GM12878 (cell line): ENCODE results near the gene HPX. TPM values are rescaled to one million over a fixed set of nuclear protein-coding genes. Genes with fewer than 3 reads are reported as not detected.

ENCODE experiments used
- FOXK2 ChIP-seq: fragments of 450-650 bp; IDR thresholded peaks from 2 replicates; pipeline ENCODE4 v1.6.1; 2017; ENCODE audit warnings: mild to moderate bottlenecking, moderate library complexity
- IKZF1 ChIP-seq: fragments of 450-650 bp; conservative IDR thresholded peaks from 2 replicates; pipeline ENCODE4 v1.6.1; 2017; ENCODE audit warnings: antibody characterized with exemption, mild to moderate bottlenecking
- LARP7 ChIP-seq: fragments of 450-650 bp; IDR thresholded peaks from 2 replicates; pipeline ENCODE4 v1.6.1; 2017; ENCODE audit warnings: mild to moderate bottlenecking
- MEF2A ChIP-seq: IDR thresholded peaks from 2 replicates; pipeline ENCODE4 v1.6.1; 2011; ENCODE audit warnings: low read depth, mild to moderate bottlenecking, low read length, moderate library complexity; ENCODE audit not compliant: insufficient read depth
- NRF1 ChIP-seq: conservative IDR thresholded peaks from 2 replicates; pipeline ENCODE4 v1.6.1; 2011; ENCODE audit warnings: mild to moderate bottlenecking, low read depth, low read length, improper control_type of control experiment
- POLR2AphosphoS5 ChIP-seq: IDR thresholded peaks from 2 replicates; pipeline ENCODE4 v1.6.1; 2011; ENCODE audit warnings: mild to moderate bottlenecking, low read length, inconsistent platforms
- STAT1 ChIP-seq: fragments of 450-650 bp; conservative IDR thresholded peaks from 2 replicates; pipeline ENCODE4 v1.6.1; 2014; ENCODE audit warnings: antibody characterized with exemption, mild to moderate bottlenecking
- TCF7 ChIP-seq: IDR thresholded peaks from 2 replicates; pipeline ENCODE4 v1.6.1; 2014; ENCODE audit warnings: antibody characterized with exemption, borderline replicate concordance
- USF2 ChIP-seq: IDR thresholded peaks from 2 replicates; pipeline ENCODE4 v1.6.1; 2011; ENCODE audit warnings: low read depth, low read length, improper control_type of control experiment, borderline replicate concordance
- ZNF24 ChIP-seq: fragments of 450-650 bp; IDR thresholded peaks from 2 replicates; pipeline ENCODE4 v1.6.1; 2017; ENCODE audit warnings: antibody characterized with exemption, mild to moderate bottlenecking
- polyA plus RNA-seq, 11 experiments: library from polyadenylated mRNA; depleted of rRNA in 4 of 11; unstranded in 6 of 11; stranded (reverse) in 5 of 11; fragments of >200 nt; fragmentation: Nextera tagmentation in 4 of 11; fragmentation: Illumina TruSeq in 1 of 11; extraction: Ambion mirVana in 4 of 11; extraction: Trizol in 1 of 11; gene quantifications; 1 replicate in 1 of 11; 2 replicates in 10 of 11; pipeline versions ENCODE4 v1.2.1 to v1.2.3, GENCODE V29; 2011 to 2016; ENCODE audit warnings: inconsistent platforms in 2 of 11, missing spikeins in 2 of 11, low read depth in 1 of 11
- total RNA-seq, 4 experiments: library from RNA; depleted of rRNA in 3 of 4; stranded (reverse); fragments of >200 nt in 3 of 4; fragmentation: Illumina TruSeq in 1 of 4; extraction: Trizol in 1 of 4; gene quantifications; 2 replicates each; pipeline versions ENCODE4 v1.2.1 to v1.2.3, GENCODE V29; 2013 to 2021
- TF ChIP-seq, protein P1 (sequence below): fragments of 450-650 bp; IDR thresholded peaks from 2 replicates; pipeline ENCODE4 v1.6.1; 2017; ENCODE audit warnings: mild to moderate bottlenecking, low read depth, inconsistent platforms; ENCODE audit not compliant: poor library complexity, severe bottlenecking
- TF ChIP-seq, protein P2 (sequence below): fragments of 450-650 bp; IDR thresholded peaks from 2 replicates; pipeline ENCODE4 v1.6.1; 2017; ENCODE audit warnings: mild to moderate bottlenecking, moderate library complexity

The HPX gene
- total and polyA plus RNA-seq, 10 of the 15 experiments (the other 5 are each of a cell fraction or from before 2014, with no cell fraction given) = 0.08 to 1.7 (median 0.18) TPM; not detected in 1

DNA sequence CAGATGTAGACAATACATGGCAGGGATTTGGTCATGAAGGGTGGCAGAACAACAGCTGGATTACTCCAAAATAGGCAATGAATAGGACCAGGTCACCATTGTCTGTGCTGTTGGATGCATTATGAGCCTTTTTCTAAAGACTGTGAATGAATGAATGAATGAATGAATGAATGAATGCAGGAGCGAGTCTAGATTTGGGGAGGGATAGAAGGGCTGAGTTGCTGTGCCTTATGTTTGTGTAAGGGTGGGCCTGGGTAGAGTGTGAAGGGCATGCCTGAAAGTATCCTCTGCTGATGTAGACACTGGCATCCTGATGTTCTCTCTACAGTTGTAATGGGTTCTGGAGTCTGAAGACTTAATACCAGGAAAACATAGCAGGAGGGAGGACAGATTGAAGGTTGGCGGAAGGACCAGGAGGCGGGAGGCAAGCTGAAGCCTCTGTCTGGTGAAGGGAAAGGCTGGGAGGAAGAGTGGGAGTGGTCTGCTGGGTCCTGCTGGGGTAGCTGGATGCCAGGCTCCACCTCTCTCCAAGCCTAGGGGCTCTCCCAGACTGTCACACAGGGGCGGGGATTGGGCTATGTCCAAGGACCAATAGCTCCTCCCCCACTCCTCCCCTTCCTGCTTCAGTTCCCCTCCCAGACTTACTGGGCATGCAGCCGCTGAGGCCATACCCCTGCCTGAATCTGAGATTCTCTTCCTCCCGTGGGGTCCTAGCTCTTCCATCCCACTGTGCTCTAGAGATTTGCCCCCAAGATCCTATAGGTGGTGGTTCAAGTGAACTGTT is 28.1 kb upstream of the HPX start (continued):
- TF ChIP-seq, protein P1, sequence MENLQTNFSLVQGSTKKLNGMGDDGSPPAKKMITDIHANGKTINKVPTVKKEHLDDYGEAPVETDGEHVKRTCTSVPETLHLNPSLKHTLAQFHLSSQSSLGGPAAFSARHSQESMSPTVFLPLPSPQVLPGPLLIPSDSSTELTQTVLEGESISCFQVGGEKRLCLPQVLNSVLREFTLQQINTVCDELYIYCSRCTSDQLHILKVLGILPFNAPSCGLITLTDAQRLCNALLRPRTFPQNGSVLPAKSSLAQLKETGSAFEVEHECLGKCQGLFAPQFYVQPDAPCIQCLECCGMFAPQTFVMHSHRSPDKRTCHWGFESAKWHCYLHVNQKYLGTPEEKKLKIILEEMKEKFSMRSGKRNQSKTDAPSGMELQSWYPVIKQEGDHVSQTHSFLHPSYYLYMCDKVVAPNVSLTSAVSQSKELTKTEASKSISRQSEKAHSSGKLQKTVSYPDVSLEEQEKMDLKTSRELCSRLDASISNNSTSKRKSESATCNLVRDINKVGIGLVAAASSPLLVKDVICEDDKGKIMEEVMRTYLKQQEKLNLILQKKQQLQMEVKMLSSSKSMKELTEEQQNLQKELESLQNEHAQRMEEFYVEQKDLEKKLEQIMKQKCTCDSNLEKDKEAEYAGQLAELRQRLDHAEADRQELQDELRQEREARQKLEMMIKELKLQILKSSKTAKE = no peak
- TF ChIP-seq TCF7 (no peak), STAT1 (no peak), NRF1 (no peak), USF2 (no peak), ZNF24 (peak; percentile 97), LARP7 (no peak), MEF2A (no peak), POLR2AphosphoS5 (peak; percentile 59; the same call in 1 of the 2 replicates), FOXK2 (no peak), IKZF1 (0 out of 2 replicates have a peak, but pooled peaks have one; percentile 17)
- TF ChIP-seq, protein P2, sequence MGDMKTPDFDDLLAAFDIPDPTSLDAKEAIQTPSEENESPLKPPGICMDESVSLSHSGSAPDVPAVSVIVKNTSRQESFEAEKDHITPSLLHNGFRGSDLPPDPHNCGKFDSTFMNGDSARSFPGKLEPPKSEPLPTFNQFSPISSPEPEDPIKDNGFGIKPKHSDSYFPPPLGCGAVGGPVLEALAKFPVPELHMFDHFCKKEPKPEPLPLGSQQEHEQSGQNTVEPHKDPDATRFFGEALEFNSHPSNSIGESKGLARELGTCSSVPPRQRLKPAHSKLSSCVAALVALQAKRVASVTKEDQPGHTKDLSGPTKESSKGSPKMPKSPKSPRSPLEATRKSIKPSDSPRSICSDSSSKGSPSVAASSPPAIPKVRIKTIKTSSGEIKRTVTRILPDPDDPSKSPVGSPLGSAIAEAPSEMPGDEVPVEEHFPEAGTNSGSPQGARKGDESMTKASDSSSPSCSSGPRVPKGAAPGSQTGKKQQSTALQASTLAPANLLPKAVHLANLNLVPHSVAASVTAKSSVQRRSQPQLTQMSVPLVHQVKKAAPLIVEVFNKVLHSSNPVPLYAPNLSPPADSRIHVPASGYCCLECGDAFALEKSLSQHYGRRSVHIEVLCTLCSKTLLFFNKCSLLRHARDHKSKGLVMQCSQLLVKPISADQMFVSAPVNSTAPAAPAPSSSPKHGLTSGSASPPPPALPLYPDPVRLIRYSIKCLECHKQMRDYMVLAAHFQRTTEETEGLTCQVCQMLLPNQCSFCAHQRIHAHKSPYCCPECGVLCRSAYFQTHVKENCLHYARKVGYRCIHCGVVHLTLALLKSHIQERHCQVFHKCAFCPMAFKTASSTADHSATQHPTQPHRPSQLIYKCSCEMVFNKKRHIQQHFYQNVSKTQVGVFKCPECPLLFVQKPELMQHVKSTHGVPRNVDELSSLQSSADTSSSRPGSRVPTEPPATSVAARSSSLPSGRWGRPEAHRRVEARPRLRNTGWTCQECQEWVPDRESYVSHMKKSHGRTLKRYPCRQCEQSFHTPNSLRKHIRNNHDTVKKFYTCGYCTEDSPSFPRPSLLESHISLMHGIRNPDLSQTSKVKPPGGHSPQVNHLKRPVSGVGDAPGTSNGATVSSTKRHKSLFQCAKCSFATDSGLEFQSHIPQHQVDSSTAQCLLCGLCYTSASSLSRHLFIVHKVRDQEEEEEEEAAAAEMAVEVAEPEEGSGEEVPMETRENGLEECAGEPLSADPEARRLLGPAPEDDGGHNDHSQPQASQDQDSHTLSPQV = no peak
- TF ChIP-seq, all 136 proteins: peak for 10
